Left lung (tissue), 10 donors: ENCODE results near the gene SERTAD2. TPM values are rescaled to one million over a fixed set of nuclear protein-coding genes. Genes with fewer than 3 reads are reported as not detected.

Experiments
- ATAC-seq: fragments of 200-7000 bp; cut with Tn5 transposase; one replicate; pipeline ENCODE4 v1.9.1; 2020; ENCODE audit warnings: moderate library complexity
- DNase-seq, 4 donors: peaks; one replicate each; pipeline ENCODE4 v3.0.0-alpha.2; 2013 to 2020
- H3K27ac ChIP-seq, 2 donors: fragments of 200-600 bp; sonication (generic) in 1 of 2; one replicate each; pipeline versions ENCODE4 v1.5.0 to v1.8.0; 2020 to 2021
- H3K27me3 ChIP-seq, 2 donors: fragments of 200-600 bp; sonication (generic) in 1 of 2; one replicate each; pipeline versions ENCODE4 v1.5.0 to v1.8.0; 2020 to 2021
- H3K36me3 ChIP-seq, 2 donors: fragments of 200-600 bp; sonication (generic) in 1 of 2; one replicate each; pipeline versions ENCODE4 v1.5.0 to v1.8.0; 2020 to 2021
- H3K4me1 ChIP-seq, 2 donors: fragments of 200-600 bp; one replicate each; pipeline ENCODE4 v1.8.0; 2021
- H3K4me3 ChIP-seq, 2 donors: fragments of 200-600 bp; sonication (generic) in 1 of 2; one replicate each; pipeline versions ENCODE4 v1.5.0 to v1.8.0; 2020 to 2021; ENCODE audit warnings: mild to moderate bottlenecking in 1 of 2
- H3K9me3 ChIP-seq, 2 donors: fragments of 200-600 bp; sonication (generic) in 1 of 2; one replicate each; pipeline versions ENCODE4 v1.5.0 to v1.8.0; 2020 to 2021
- intact Hi-C, 2 donors: fragments of 100-400 bp; cut with DNase I; formaldehyde crosslinking; loops; one replicate each; pipeline versions ENCODE4 v1.11.2 to v1.14.2; 2022
- polyA plus RNA-seq, 6 donors: library from polyadenylated mRNA; unstranded; fragments of 120-200 nt; gene quantifications; one replicate each; pipeline ENCODE4 v1.2.1, GENCODE V29; 2013; ENCODE audit not compliant: insufficient read length in 6 of 6
- total RNA-seq, 2 donors: library from RNA; stranded (reverse); fragmentation: NEBNext Ultra II Directional; extraction: Animal tissue kit (Norgen Biotek cat#: 25700); gene quantifications; one replicate each; pipeline ENCODE4 v1.2.1, GENCODE V29; 2021
- TF ChIP-seq, protein P1 (sequence below), 2 donors: fragments of 200-600 bp; sonication (generic) in 1 of 2; IDR thresholded peaks; one replicate each; pipeline versions ENCODE4 v1.5.0 to v1.8.0; 2021; ENCODE audit warnings: antibody characterized with exemption in 2 of 2
- donor health status: DM: no; HTN: yes; CAD: no.
- donor health status: DM: no; HTN: no; CAD: no.

The SERTAD2 gene
- total and polyA plus RNA-seq, 8 donors: 17.9 to 28.0 (median 26.4) TPM

GRCh38 chr2:64601785-64602391 is 51.8 kb downstream of the SERTAD2 start:
- intact Hi-C loops: no loop called here
- H3K27ac ChIP-seq: no peak overlapping the region
- no peak for ATAC-seq

GRCh38 chr2:64601034-64601754 is 52.5 kb downstream of the SERTAD2 start:
- Histone ChIP-seq H3K4me3 (no peak overlapping the region), H3K9me3 (no peaks in the 10 kb centered on the region), H3K4me1 (no peaks in the 10 kb centered on the region), H3K27ac (no peak overlapping the region), H3K27me3 (no peaks in the 10 kb centered on the region), H3K36me3 (no peaks in the 10 kb centered on the region)
- DNase-seq (peak in 1 of 4 donors; percentile 53), ATAC-seq (no peak)
- TF ChIP-seq, protein P1, sequence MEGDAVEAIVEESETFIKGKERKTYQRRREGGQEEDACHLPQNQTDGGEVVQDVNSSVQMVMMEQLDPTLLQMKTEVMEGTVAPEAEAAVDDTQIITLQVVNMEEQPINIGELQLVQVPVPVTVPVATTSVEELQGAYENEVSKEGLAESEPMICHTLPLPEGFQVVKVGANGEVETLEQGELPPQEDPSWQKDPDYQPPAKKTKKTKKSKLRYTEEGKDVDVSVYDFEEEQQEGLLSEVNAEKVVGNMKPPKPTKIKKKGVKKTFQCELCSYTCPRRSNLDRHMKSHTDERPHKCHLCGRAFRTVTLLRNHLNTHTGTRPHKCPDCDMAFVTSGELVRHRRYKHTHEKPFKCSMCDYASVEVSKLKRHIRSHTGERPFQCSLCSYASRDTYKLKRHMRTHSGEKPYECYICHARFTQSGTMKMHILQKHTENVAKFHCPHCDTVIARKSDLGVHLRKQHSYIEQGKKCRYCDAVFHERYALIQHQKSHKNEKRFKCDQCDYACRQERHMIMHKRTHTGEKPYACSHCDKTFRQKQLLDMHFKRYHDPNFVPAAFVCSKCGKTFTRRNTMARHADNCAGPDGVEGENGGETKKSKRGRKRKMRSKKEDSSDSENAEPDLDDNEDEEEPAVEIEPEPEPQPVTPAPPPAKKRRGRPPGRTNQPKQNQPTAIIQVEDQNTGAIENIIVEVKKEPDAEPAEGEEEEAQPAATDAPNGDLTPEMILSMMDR (IDR thresholded peaks at IDR 0.05): no peak
- intact Hi-C loops: no loop called here

More at GRCh38 chr2:64601785-64602391, 51.8 kb downstream of the SERTAD2 start:
- Histone ChIP-seq H3K27me3 (no peaks in the 10 kb centered on the region), H3K9me3 (no peaks in the 10 kb centered on the region), H3K4me3 (no peak overlapping the region), H3K4me1 (peaks cover 0 to 4% of the 10 kb centered on the region in 2 donors), H3K36me3 (no peaks in the 10 kb centered on the region)
- TF ChIP-seq, protein P1 (IDR thresholded peaks at IDR 0.05): no peak
- no peak for DNase-seq

GRCh38 chr2:64599469-64599868 is 54.2 kb downstream of the SERTAD2 start:
- TF ChIP-seq, protein P1 (IDR thresholded peaks at IDR 0.05): no peak
- ATAC-seq (no peak), DNase-seq (peak in 1 of 4 donors; percentile 48)
- Histone ChIP-seq H3K27ac (no peak overlapping the region), H3K9me3 (no peaks in the 10 kb centered on the region), H3K4me3 (no peak overlapping the region), H3K27me3 (no peaks in the 10 kb centered on the region), H3K36me3 (no peaks in the 10 kb centered on the region), H3K4me1 (no peaks in the 10 kb centered on the region)
- intact Hi-C loops: no loop called here

GRCh38 chr2:64598226-64598625 is 55.5 kb downstream of the SERTAD2 start:
- Histone ChIP-seq H3K4me3 (no peak overlapping the region), H3K9me3 (no peaks in the 10 kb centered on the region), H3K27me3 (no peaks in the 10 kb centered on the region), H3K36me3 (peaks cover 0 to 4% of the 10 kb centered on the region in 2 donors), H3K4me1 (peaks cover 0 to under 1% of the 10 kb centered on the region in 2 donors), H3K27ac (no peak overlapping the region)
- ATAC-seq: no peak
- intact Hi-C loops: no loop called here
- no peak for DNase-seq
- TF ChIP-seq, protein P1 (IDR thresholded peaks at IDR 0.05): no peak

GRCh38 chr2:64595397-64596176 is 58.1 kb downstream of the SERTAD2 start:
- ATAC-seq: peak; percentile 56
- Histone ChIP-seq H3K4me1 (peaks cover 0 to 6% of the 10 kb centered on the region in 2 donors), H3K36me3 (peaks cover 0 to 31% of the 10 kb centered on the region in 2 donors), H3K9me3 (no peaks in the 10 kb centered on the region), H3K4me3 (no peak overlapping the region), H3K27me3 (no peaks in the 10 kb centered on the region), H3K27ac (no peak overlapping the region)
- peak in 1 of 4 donors; percentile 45 for DNase-seq
- TF ChIP-seq, protein P1 (IDR thresholded peaks at IDR 0.05): no peak
- intact Hi-C loops: no loop called here
